Stimulated activated CD8-positive, alpha-beta memory T cell treated with anti-CD3 and anti-CD28 coated beads, Interleukin-2, amount 100 ng/mL, for 48 hours (primary cell): ENCODE measurements around the gene NEK4.

ENCODE experiments used
- DNase-seq, 2 donors: peaks; one replicate each; pipeline ENCODE4 v3.0.0-alpha.2; 2020; ENCODE audit warnings: low read depth in 2 of 2

NEK4 gene

GRCh38 chr3:52792961-52793695 lies 22.4 kb upstream of the NEK4 start:
- no peak for DNase-seq

GRCh38 chr3:52792413-52792812 lies 21.7 kb upstream of the NEK4 start:
- DNase-seq = no peak

- no peak for DNase-seq
These were observed 21.2 kb upstream of the NEK4 start for GRCh38 chr3:52791928-52792327.

GRCh38 chr3:52791366-52791765 lies 20.6 kb upstream of the NEK4 start:
- DNase-seq = no peak

GRCh38 chr3:52790741-52791140 lies 20.0 kb upstream of the NEK4 start:
- DNase-seq = no peak

- DNase-seq = no peak
These were observed 19.6 kb upstream of the NEK4 start for GRCh38 chr3:52790337-52790736.

GRCh38 chr3:52789746-52790040 lies 19.0 kb upstream of the NEK4 start:
- DNase-seq = no peak

- no peak for DNase-seq
These were observed 18.4 kb upstream of the NEK4 start for GRCh38 chr3:52788890-52789745.

- no peak for DNase-seq
These were observed 17.2 kb upstream of the NEK4 start for GRCh38 chr3:52787672-52788625.

- no peak for DNase-seq
These were observed 16.5 kb upstream of the NEK4 start for GRCh38 chr3:52787246-52787645.

- no peak for DNase-seq
These were observed 15.8 kb upstream of the NEK4 start for GRCh38 chr3:52786330-52787215.

- DNase-seq = no peak
These were observed 14.3 kb upstream of the NEK4 start for GRCh38 chr3:52784931-52785590.

GRCh38 chr3:52784021-52784621 lies 13.4 kb upstream of the NEK4 start:
- no peak for DNase-seq

- no peak for DNase-seq
These were observed 12.4 kb upstream of the NEK4 start for GRCh38 chr3:52783211-52783555.

- no peak for DNase-seq
These were observed 11.9 kb upstream of the NEK4 start for GRCh38 chr3:52782412-52783210.

- DNase-seq = no peak
These were observed 11.0 kb upstream of the NEK4 start for GRCh38 chr3:52781741-52782140.

- DNase-seq = no peak
These were observed 9.3 kb upstream of the NEK4 start for GRCh38 chr3:52779837-52780585.

- no peak for DNase-seq
These were observed 8.5 kb upstream of the NEK4 start for GRCh38 chr3:52779011-52779836.
